GM21619 (cell line): Measurements from ENCODE around the gene TEDDM1.

Experiments
- ATAC-seq: cut with Tn5 transposase; IDR thresholded peaks from one replicate; pipeline ENCODE4 v1.9.1; 2021; ENCODE audit not compliant: unreplicated experiment

Gene TEDDM1

DNA sequence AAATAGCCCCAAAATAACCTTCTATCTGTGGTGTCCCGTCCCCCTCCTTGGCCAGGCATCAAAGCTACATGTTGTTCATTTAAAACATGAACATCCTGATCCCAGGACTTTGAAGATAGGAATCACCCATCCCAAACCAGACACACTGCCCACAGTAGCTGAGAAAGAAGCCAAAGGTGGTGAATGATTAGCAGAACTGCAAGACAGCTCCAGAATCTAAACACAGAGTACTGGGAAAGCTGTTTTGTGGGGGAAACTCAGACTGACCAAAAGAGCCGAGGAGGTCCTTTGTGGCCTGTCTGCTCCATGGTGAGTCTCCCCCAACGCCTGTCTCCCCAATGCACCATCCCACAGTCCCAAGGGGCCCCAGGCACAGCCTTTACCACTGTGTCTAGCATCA, 7.3 kb upstream of the TEDDM1 start:
- ATAC-seq = no peak

DNA sequence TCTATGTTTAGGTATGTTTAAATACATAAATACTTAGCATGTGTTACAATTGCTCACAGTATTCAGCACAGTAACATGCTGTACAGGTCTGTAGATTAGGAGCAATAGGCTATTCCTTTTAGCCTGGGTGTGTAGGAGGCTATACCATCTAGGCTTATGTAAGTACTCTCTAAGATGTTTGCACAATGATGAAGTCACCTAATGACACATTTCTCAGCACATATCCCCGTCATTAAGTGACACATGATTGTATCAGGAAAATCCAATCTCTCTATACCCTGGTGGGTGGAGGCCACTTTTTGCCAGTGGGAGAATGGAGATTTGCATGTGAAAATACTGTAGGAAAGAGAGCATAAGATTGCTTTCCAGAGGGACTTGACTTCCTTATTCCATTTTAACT, 5.5 kb upstream of the TEDDM1 start:
- ATAC-seq = no peak

- no peak for ATAC-seq
Measured at GRCh38 chr1:182405578-182405977, 5.1 kb upstream of the TEDDM1 start.

DNA sequence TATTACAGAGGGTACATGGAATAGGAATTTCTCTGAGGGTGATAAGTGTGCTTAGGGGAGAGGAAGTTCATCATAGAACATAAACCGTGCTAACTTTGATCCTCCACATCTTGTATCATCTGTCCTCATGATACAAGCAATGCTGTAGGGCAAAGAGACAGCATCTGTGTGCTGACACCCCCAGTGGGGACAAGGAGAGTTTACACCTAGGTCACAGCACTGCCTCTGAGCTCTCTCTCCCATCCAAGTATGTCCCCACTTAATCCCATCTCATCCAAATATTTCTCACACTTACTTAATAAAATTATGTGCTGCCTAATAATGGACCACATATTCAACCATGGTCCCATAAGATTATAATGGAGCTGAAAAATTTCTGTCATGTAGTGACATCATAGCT, 4.3 kb upstream of the TEDDM1 start:
- no peak for ATAC-seq

DNA sequence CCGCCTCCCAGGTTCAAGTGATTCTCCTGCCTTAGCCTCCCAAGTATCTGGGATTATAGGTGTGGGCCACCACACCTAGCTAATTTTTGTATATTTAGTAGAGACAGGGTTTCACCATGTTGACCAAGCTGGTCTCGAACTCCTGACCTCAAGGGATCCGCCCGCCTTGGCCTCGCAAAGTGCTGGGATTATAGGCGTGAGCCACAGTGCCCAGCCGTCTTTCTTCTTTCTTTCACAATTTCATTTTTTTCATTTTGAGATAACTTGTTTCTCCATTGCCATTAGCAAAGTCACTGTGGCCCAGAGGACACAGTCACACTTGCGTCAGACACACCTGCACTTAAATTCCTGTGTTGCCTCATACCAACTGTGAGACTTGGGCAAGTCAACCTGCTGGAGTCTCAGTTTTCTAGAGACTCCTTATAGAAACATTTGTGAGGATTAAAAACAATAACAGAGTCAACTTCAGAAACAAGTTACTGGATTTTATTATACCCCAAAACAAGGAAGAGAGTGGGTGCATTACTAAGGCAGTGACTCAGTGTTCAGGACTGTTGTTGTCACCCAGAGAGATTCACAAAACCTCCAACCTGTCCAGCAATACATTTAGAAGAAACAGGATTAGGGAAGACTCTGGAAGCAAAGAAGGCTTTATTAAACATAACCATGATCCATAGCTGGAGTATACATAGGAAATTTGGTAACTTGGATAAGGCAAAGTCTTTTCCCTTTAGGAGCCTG, 2.6 kb downstream of the TEDDM1 start:
- ATAC-seq = no peak

DNA sequence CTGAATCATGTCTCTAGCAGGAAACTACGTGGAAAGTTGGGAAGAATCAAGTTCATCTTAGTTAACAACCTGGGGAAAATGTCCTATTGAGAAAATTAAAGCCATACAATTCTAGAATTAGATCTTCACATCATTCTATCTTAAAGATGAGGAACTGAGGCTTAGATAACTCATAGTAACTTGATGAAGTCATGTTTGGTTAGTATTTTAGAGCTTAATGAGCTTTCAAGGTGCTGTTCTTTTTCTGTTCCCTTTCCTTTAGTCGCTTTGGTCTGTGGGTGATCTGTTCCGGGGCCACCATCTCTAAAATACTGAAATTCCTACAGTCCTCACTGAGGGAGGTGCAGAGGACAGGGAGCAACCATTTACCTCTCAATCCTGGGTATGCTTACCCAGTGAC, 4.6 kb downstream of the TEDDM1 start:
- no peak for ATAC-seq

- ATAC-seq = no peak
Measured at GRCh38 chr1:182394055-182394775, 6.3 kb downstream of the TEDDM1 start.

DNA sequence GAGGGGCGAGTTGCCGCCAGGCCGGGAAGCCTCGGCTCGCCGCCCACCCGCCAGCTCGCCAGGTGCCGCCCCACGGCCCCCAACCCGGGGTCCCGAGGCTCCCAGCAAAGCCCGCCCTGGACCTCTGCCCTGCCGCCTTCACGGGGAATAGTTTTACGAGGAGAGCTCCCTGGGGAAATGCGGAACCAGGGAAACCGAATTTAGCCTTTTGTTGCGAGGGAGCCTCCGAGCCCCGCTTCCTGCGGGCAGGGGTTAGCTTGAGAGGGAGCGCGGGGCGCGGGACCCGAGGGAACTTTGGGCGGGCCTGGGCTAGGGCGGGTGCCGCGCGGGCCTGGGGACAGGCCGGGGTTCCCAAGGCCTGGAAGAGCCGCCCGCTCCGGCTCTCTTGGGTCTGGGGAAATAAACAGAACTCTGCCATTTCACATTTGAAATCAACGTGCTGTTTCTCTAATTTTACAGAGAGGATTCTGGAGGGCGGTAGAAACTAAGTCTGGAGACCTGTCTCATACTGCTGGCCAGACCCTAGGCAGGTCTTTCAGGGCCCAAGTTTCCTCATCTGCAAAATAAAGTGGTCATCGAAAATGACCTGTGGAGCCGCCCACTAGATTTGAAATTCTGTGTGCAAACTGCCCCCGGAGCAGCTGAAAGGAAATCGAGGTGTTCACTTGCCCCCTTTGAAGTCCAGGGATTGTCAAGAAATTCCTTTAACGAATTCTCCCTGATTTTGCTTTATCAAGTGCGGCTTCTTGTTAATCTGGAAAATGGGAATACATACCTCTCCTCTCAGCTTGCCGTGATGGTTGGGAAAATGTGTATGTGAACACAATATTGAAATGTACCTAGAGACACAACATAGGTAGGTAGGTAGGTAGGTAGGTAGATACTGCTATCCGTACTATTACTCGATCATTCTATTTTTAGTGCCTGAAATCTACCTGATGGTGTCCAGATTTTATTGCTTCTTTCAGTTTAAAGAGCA, 8.1 kb downstream of the TEDDM1 start:
- ATAC-seq = peak; percentile 5

GRCh38 chr1:182391362-182392049, 9.0 kb downstream of the TEDDM1 start, which contains the start of gene GLUL:
TSS of gene GLUL (minus strand) at chr1:182391790. CDS start at chr1:182388737, 3,053 bp downstream.
- peak; percentile 69 for ATAC-seq

DNA sequence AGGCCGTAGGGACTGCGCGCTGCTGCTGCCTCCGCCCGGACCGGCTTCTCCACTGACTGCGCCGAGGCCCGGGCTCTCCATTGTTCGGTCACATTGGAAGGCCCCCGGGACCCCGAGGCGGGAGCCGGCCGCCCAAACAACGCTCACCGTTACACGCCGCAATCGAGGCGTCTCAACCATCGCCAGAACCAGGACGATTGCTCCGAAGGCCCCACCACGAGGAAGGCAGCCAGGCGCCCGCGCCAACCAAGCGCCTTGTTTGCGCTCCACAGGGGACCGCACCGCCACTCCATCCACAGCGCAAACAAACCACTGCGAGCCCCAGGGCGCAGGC, 9.5 kb downstream of the TEDDM1 start:
- no peak for ATAC-seq

GRCh38 chr1:182389619-182390047, 10.8 kb downstream of the TEDDM1 start:
- ATAC-seq = no peak

DNA sequence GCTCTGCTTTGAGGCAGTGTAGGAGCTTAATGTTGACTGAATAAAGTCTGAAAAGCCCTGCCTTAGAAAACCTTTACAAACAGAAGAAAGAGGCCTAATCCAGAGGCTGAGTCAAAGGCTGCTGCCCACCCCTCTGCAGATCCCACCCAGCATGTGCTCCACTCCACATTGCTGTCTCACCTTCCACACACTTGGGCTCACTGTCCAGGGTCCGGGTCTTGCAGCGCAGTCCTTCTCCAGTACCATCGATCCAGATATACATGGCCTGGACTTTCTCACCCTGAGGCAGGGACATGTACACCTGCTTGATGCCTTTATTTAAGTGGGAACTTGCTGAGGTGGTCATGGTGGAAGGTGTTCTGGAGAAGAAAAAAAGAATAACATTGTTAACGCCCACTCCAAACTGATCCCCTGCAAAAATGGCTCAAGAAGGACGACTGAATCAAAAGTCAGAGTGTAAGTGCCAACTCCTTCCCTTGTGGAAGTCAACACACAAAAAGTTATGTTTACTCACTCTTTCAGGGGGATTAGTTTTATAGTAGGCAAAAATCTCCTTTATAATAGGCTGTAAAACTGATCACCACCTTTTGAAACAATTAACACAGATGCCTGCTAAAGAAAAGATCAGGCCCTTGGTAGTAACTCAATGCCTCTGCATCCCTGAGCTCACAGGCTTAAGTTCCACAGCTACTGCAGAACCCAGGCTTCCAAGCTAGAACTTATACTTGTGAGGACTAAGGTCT, 11.9 kb downstream of the TEDDM1 start:
- no peak for ATAC-seq

GRCh38 chr1:182387566-182387965, 12.9 kb downstream of the TEDDM1 start:
- no peak for ATAC-seq

- ATAC-seq = no peak
Measured at GRCh38 chr1:182386980-182387379, 13.5 kb downstream of the TEDDM1 start.

- ATAC-seq = no peak
Measured at GRCh38 chr1:182385885-182386853, 14.3 kb downstream of the TEDDM1 start.

DNA sequence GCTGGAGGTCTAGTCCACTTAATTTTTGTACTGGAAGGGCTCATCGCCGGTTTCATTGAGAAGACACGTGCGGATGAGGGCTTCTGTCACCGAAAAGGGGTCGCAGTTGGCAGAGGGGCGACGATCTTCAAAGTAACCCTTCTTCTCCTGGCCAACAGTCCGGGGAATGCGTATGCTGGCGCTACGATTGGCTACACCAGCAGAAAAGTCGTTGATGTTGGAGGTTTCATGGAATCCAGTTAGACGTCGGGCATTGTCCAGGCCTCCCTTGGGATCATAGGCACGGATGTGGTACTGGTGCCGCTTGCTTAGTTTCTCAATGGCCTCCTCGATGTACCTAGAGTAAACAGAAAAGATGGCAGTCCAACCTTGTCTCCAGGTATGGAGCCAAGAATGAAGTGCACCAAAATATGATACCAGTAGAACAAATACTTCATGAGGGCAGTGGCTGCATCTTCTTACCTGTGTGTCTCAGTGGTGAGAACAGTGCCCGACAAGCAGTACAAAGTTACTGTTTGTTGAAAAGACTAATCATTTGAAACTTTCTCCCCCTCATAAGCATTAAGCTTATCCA, 16.0 kb downstream of the TEDDM1 start:
- ATAC-seq = no peak

GRCh38 chr1:182383934-182384333, 16.5 kb downstream of the TEDDM1 start:
- ATAC-seq = no peak

- no peak for ATAC-seq
Measured at GRCh38 chr1:182383037-182383661, 17.3 kb downstream of the TEDDM1 start.
